Fibroblast of skin of scalp (primary cell): ENCODE data around the gene TEC.

Source experiments
- DNase-seq: peaks from one replicate; pipeline ENCODE4 v3.0.0-alpha.2; 2013

TEC gene

GRCh38 chr4:48119646-48120045 is 150.0 kb downstream of the TEC start:
- DNase-seq = no peak

- no peak for DNase-seq
Measured at GRCh38 chr4:48118081-48118480, 151.6 kb downstream of the TEC start.

- no peak for DNase-seq
Measured at GRCh38 chr4:48116582-48116981, 153.1 kb downstream of the TEC start.

GRCh38 chr4:48114412-48114811 is 155.2 kb downstream of the TEC start:
- DNase-seq = no peak

GRCh38 chr4:48112017-48112667 is 157.5 kb downstream of the TEC start:
- DNase-seq = peak; percentile 49

GRCh38 chr4:48110452-48110978 is 159.1 kb downstream of the TEC start:
- DNase-seq = peak; percentile 58

- DNase-seq = peak; percentile 43
Measured at GRCh38 chr4:48109413-48110263, 160.0 kb downstream of the TEC start.

- no peak for DNase-seq
Measured at GRCh38 chr4:48108309-48109073, 161.1 kb downstream of the TEC start.

- no peak for DNase-seq
Measured at GRCh38 chr4:48105230-48105629, 164.4 kb downstream of the TEC start.

- no peak for DNase-seq
Measured at GRCh38 chr4:48103483-48104139, 166.0 kb downstream of the TEC start.

- DNase-seq = no peak
Measured at GRCh38 chr4:48102303-48102702, 167.3 kb downstream of the TEC start.

GRCh38 chr4:48100256-48100655 is 169.4 kb downstream of the TEC start:
- peak; percentile 46 for DNase-seq

GRCh38 chr4:48095441-48095840 is 174.2 kb downstream of the TEC start:
- DNase-seq = no peak

- DNase-seq = peak; percentile 6
Measured at GRCh38 chr4:48093991-48094416, 175.6 kb downstream of the TEC start.

GRCh38 chr4:48090621-48091020 is 179.0 kb downstream of the TEC start:
- no peak for DNase-seq

- no peak for DNase-seq
Measured at GRCh38 chr4:48085821-48086589, 183.6 kb downstream of the TEC start.
